ENCODE data around the gene DYNLT2B.

DNA sequence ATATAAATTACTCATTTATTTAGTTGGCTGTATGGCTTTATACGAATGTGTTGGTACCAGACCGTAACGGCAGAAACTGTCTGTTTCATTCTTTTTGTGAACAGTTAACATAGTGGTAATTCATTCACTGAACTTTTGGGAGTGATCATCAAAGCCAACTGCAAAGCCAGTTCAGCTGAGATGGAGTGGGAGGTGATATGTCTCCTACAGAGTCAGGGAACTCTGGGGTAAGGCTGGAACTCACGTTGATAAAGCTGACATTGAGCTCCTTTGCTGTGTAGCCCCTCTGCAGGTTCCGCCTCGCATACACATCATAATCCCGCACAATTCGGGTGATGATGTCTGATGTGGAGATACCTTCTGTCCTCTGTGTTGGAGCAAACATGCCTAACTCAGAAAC, 76.3 kb downstream of the DYNLT2B start:
- TF ChIP-seq, protein P1, sequence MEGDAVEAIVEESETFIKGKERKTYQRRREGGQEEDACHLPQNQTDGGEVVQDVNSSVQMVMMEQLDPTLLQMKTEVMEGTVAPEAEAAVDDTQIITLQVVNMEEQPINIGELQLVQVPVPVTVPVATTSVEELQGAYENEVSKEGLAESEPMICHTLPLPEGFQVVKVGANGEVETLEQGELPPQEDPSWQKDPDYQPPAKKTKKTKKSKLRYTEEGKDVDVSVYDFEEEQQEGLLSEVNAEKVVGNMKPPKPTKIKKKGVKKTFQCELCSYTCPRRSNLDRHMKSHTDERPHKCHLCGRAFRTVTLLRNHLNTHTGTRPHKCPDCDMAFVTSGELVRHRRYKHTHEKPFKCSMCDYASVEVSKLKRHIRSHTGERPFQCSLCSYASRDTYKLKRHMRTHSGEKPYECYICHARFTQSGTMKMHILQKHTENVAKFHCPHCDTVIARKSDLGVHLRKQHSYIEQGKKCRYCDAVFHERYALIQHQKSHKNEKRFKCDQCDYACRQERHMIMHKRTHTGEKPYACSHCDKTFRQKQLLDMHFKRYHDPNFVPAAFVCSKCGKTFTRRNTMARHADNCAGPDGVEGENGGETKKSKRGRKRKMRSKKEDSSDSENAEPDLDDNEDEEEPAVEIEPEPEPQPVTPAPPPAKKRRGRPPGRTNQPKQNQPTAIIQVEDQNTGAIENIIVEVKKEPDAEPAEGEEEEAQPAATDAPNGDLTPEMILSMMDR (IDR thresholded peaks at IDR 0.05), result no peak
- TF ChIP-seq POLR2A (IDR thresholded peaks at IDR 0.05), result no peak

Measured in stomach (tissue), 4 donors.